K562 (cell line): ENCODE data around the gene ZNF597. TPM values are rescaled to one million over a fixed set of nuclear protein-coding genes. Genes with fewer than 3 reads are reported as not detected.

Experiments
- ARID2 ChIP-seq: fragments of 450-650 bp; IDR thresholded peaks from 2 replicates; pipeline ENCODE4 v1.6.1; 2017; ENCODE audit warnings: antibody characterized with exemption, mild to moderate bottlenecking
- CBX1 ChIP-seq: sonication (generic); IDR thresholded peaks from 2 replicates; pipeline ENCODE4 v1.6.1; 2016; ENCODE audit warnings: antibody characterized with exemption, low read depth, mild to moderate bottlenecking
- FOXJ2 ChIP-seq: fragments of 200-800 bp; sonication (Bioruptor generic); IDR thresholded peaks from 2 replicates; pipeline ENCODE4 v1.6.1; 2016; ENCODE audit warnings: missing genetic modification characterization, missing compliant biosample characterization
- HCFC1 ChIP-seq: IDR thresholded peaks from 2 replicates; pipeline ENCODE4 v1.6.1; 2012; ENCODE audit warnings: low read depth, low read length, improper control_type of control experiment
- MGA ChIP-seq: fragments of 450-650 bp; IDR thresholded peaks from 2 replicates; pipeline ENCODE4 v1.6.1; 2016; ENCODE audit warnings: mild to moderate bottlenecking, moderate library complexity
- THRB ChIP-seq: fragments of 450-650 bp; formaldehyde crosslinking; conservative IDR thresholded peaks from 2 replicates; pipeline ENCODE4 v1.4.0; 2022; ENCODE audit warnings: mild to moderate bottlenecking, missing genetic modification characterization
- XRCC4 ChIP-seq: IDR thresholded peaks from one replicate; pipeline ENCODE4 v1.6.1; 2011; ENCODE audit not compliant: insufficient read depth, insufficient read length; ENCODE audit errors: extremely low read depth
- ZNF75A ChIP-seq: fragments of 450-650 bp; formaldehyde crosslinking; IDR thresholded peaks from 2 replicates; pipeline ENCODE4 v1.4.0; 2020; ENCODE audit warnings: mild to moderate bottlenecking
- ZNF780A ChIP-seq: fragments of 250-450 bp; sonication (Bioruptor Pico); IDR thresholded peaks from 2 replicates; pipeline ENCODE4 v1.5.0; 2021; ENCODE audit warnings: mild to moderate bottlenecking
- polyA plus RNA-seq, 8 experiments: library from polyadenylated mRNA; depleted of rRNA in 4 of 8; stranded (reverse) in 5 of 8; unstranded in 3 of 8; fragments of >200 nt; fragmentation: Nextera tagmentation in 2 of 8; fragmentation: Illumina TruSeq in 1 of 8; extraction: Ambion mirVana in 2 of 8; extraction: Trizol in 1 of 8; gene quantifications; 2 replicates each; pipeline versions ENCODE4 v1.2.1 to v1.2.3, GENCODE V29; 2011 to 2014; ENCODE audit warnings: inconsistent platforms in 1 of 8, missing spikeins in 1 of 8
- total RNA-seq, 7 experiments: library from RNA; depleted of rRNA in 6 of 7; stranded (reverse); fragments of >200 nt in 6 of 7; fragmentation: Illumina TruSeq in 2 of 7; extraction: Trizol in 2 of 7; gene quantifications; 2 replicates each; pipeline versions ENCODE4 v1.2.1 to v1.2.3, GENCODE V29; 2011 to 2021; ENCODE audit warnings: low replicate concordance in 1 of 7
- TF ChIP-seq, protein P1 (sequence below): sonication (generic); formaldehyde crosslinking; IDR thresholded peaks from 2 replicates; pipeline ENCODE4 v1.8.0; 2023; ENCODE audit warnings: mild to moderate bottlenecking, missing genetic modification reagents

Gene ZNF597
- total and polyA plus RNA-seq, 9 of the 15 experiments (the other 6 are each of a cell fraction or from before 2014, with no cell fraction given): 0.14 to 0.68 (median 0.42) TPM

GRCh38 chr16:3388325-3388724, 55.0 kb downstream of the ZNF597 start (continued):
- no peak for TF ChIP-seq ARID2
- TF ChIP-seq CBX1: no peak; the same call in 1 of the 2 replicates
- peak; percentile 62; the same call in 1 of the 2 replicates for TF ChIP-seq FOXJ2 (tag)
- TF ChIP-seq ZNF75A (CRISPR knock-in tag): peak; percentile 78
- TF ChIP-seq, protein P1, sequence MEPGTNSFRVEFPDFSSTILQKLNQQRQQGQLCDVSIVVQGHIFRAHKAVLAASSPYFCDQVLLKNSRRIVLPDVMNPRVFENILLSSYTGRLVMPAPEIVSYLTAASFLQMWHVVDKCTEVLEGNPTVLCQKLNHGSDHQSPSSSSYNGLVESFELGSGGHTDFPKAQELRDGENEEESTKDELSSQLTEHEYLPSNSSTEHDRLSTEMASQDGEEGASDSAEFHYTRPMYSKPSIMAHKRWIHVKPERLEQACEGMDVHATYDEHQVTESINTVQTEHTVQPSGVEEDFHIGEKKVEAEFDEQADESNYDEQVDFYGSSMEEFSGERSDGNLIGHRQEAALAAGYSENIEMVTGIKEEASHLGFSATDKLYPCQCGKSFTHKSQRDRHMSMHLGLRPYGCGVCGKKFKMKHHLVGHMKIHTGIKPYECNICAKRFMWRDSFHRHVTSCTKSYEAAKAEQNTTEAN (CRISPR knock-in tag): no peak
- no peak for TF ChIP-seq XRCC4
- TF ChIP-seq HCFC1: no peak
- TF ChIP-seq MGA: peak; percentile 28; the same call in 1 of the 2 replicates
- TF ChIP-seq THRB (CRISPR knock-in tag): no peak
- TF ChIP-seq ZNF780A (CRISPR knock-in tag): no peak
